ENCODE measurements around the gene CD180.

CD180 gene

GRCh38 chr5:67179697-67180361, 16.8 kb downstream of the CD180 start:
- no peak overlapping the region for H3K27ac ChIP-seq (ENCODE audit: low read length)
- no peak overlapping the region for H3K4me3 ChIP-seq (ENCODE audit: low read length)
- H3K79me2 ChIP-seq (ENCODE audit: low read length): no peaks in the 10 kb centered on the region
- H3K4me1 ChIP-seq (ENCODE audit: low read length): peaks cover 6% of the 10 kb centered on the region
- no peak overlapping the region for H3K9ac ChIP-seq (ENCODE audit: low read length)
- no peak overlapping the region for H3K4me2 ChIP-seq (ENCODE audit: low read length)
- no peaks in the 10 kb centered on the region for H3K36me3 ChIP-seq (replicated peaks; ENCODE audit: low read depth, low read length)
- no peaks in the 10 kb centered on the region for H3K27me3 ChIP-seq (ENCODE audit: low read depth, low read length)
- H2AFZ ChIP-seq (ENCODE audit: low read depth, low read length): no peak overlapping the region
- peaks cover 4% of the 10 kb centered on the region for H3K9me3 ChIP-seq (ENCODE audit: insufficient read depth, low read length)
- no peak for TF ChIP-seq EZH2phosphoT487 (IDR thresholded peaks at IDR 0.05; ENCODE audit: low read depth)
- TF ChIP-seq, protein P1, sequence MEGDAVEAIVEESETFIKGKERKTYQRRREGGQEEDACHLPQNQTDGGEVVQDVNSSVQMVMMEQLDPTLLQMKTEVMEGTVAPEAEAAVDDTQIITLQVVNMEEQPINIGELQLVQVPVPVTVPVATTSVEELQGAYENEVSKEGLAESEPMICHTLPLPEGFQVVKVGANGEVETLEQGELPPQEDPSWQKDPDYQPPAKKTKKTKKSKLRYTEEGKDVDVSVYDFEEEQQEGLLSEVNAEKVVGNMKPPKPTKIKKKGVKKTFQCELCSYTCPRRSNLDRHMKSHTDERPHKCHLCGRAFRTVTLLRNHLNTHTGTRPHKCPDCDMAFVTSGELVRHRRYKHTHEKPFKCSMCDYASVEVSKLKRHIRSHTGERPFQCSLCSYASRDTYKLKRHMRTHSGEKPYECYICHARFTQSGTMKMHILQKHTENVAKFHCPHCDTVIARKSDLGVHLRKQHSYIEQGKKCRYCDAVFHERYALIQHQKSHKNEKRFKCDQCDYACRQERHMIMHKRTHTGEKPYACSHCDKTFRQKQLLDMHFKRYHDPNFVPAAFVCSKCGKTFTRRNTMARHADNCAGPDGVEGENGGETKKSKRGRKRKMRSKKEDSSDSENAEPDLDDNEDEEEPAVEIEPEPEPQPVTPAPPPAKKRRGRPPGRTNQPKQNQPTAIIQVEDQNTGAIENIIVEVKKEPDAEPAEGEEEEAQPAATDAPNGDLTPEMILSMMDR (IDR thresholded peaks at IDR 0.05; ENCODE audit: low read depth, low read length): no peak
- no peaks in the 10 kb centered on the region for H4K20me1 ChIP-seq (ENCODE audit: insufficient read depth, low read length)

- H3K36me3 ChIP-seq (replicated peaks; ENCODE audit: low read depth, low read length): no peaks in the 10 kb centered on the region
- no peak for TF ChIP-seq EZH2phosphoT487 (IDR thresholded peaks at IDR 0.05; ENCODE audit: low read depth)
- TF ChIP-seq, protein P1 (IDR thresholded peaks at IDR 0.05; ENCODE audit: low read depth, low read length): no peak
- H4K20me1 ChIP-seq (ENCODE audit: insufficient read depth, low read length): no peaks in the 10 kb centered on the region
- H3K9ac ChIP-seq (ENCODE audit: low read length): no peak overlapping the region
- no peak overlapping the region for H3K27ac ChIP-seq (ENCODE audit: low read length)
- peaks cover 6% of the 10 kb centered on the region for H3K4me1 ChIP-seq (ENCODE audit: low read length)
- H2AFZ ChIP-seq (ENCODE audit: low read depth, low read length): no peak overlapping the region
- no peaks in the 10 kb centered on the region for H3K79me2 ChIP-seq (ENCODE audit: low read length)
- H3K27me3 ChIP-seq (ENCODE audit: low read depth, low read length): no peaks in the 10 kb centered on the region
- peaks cover 4% of the 10 kb centered on the region for H3K9me3 ChIP-seq (ENCODE audit: insufficient read depth, low read length)
- H3K4me3 ChIP-seq (ENCODE audit: low read length): no peak overlapping the region
- H3K4me2 ChIP-seq (ENCODE audit: low read length): no peak overlapping the region
These were observed 17.6 kb downstream of the CD180 start for GRCh38 chr5:67178966-67179365.

DNA sequence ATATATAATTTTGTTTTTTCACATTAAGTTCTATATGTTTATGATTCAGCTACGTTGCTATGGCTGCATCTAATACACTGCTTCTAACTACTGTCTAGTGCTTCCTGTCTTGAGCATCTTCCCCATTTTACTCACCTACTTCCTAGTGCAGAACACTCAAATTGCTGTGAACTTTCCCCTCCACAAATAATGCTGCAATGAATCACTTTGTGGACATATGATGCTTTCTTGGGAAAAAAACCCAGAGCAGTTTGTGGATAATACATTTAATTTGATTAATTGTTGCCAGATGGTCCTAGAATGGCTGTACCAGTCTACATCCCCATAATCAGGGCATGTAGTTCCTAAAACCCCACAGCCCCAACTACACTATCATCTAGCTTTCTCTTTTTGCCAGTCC, 18.5 kb downstream of the CD180 start:
- Histone ChIP-seq H3K4me2 (ENCODE audit: low read length) (no peak overlapping the region), H3K4me1 (ENCODE audit: low read length) (peaks cover 6% of the 10 kb centered on the region), H3K79me2 (ENCODE audit: low read length) (no peaks in the 10 kb centered on the region), H3K27ac (ENCODE audit: low read length) (no peak overlapping the region), H3K9ac (ENCODE audit: low read length) (no peak overlapping the region), H2AFZ (ENCODE audit: low read depth, low read length) (no peak overlapping the region), H3K27me3 (ENCODE audit: low read depth, low read length) (no peaks in the 10 kb centered on the region), H4K20me1 (ENCODE audit: insufficient read depth, low read length) (no peaks in the 10 kb centered on the region), H3K36me3 (replicated peaks; ENCODE audit: low read depth, low read length) (no peaks in the 10 kb centered on the region), H3K9me3 (ENCODE audit: insufficient read depth, low read length) (peaks cover 4% of the 10 kb centered on the region), H3K4me3 (ENCODE audit: low read length) (no peak overlapping the region)
- TF ChIP-seq, protein P1 (IDR thresholded peaks at IDR 0.05; ENCODE audit: low read depth, low read length): no peak
- TF ChIP-seq EZH2phosphoT487 (IDR thresholded peaks at IDR 0.05; ENCODE audit: low read depth): no peak

DNA sequence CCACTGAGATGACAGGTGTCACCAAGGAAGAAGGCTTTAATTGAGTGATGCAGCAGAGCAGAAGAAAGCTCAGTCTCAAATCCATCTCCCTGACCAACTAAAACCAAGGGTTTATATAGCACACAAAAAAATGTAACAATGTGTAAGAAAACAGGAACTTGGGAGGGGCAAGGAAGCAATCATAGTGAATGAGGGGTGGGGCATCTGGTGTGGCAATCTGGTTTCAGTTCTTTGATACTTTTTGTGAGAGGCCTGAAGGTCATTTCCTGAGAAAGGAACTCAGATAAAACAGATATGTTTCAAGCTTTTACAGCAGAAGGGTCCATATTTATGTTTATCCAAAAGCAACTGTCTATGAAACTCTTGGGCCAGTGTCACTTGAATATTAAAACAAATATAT, 19.7 kb downstream of the CD180 start:
- H3K79me2 ChIP-seq (ENCODE audit: low read length): no peaks in the 10 kb centered on the region
- H3K4me3 ChIP-seq (ENCODE audit: low read length): no peak overlapping the region
- peaks cover 6% of the 10 kb centered on the region for H3K4me1 ChIP-seq (ENCODE audit: low read length)
- TF ChIP-seq, protein P1 (IDR thresholded peaks at IDR 0.05; ENCODE audit: low read depth, low read length): no peak
- TF ChIP-seq EZH2phosphoT487 (IDR thresholded peaks at IDR 0.05; ENCODE audit: low read depth): no peak
- H3K4me2 ChIP-seq (ENCODE audit: low read length): no peak overlapping the region
- H3K9ac ChIP-seq (ENCODE audit: low read length): no peak overlapping the region
- H3K27me3 ChIP-seq (ENCODE audit: low read depth, low read length): no peaks in the 10 kb centered on the region
- no peak overlapping the region for H3K27ac ChIP-seq (ENCODE audit: low read length)
- H4K20me1 ChIP-seq (ENCODE audit: insufficient read depth, low read length): no peaks in the 10 kb centered on the region
- H2AFZ ChIP-seq (ENCODE audit: low read depth, low read length): no peak overlapping the region
- no peaks in the 10 kb centered on the region for H3K36me3 ChIP-seq (replicated peaks; ENCODE audit: low read depth, low read length)
- peaks cover 4% of the 10 kb centered on the region for H3K9me3 ChIP-seq (ENCODE audit: insufficient read depth, low read length)
